ENCODE data around the gene AS3MT.

AS3MT gene

DNA sequence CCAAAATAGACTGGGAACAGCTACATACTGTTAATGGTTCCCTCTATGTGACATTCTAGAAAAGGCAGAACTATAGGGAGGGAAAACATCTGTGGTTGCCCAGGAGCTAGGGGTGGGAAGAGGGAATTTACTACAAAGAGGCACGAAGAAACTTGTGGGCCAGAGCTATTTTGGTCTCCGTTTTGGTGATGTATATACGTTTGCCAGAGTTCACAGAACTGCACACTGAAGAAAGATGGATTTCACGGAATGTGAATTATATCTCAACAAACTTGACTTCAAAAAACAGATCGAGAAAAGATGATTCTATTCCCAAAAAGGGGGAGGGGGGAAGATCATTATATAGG is 386 bp upstream of the AS3MT start:
- TF ChIP-seq Cebpa-rat (IDR thresholded peaks at IDR 0.05) = no peak
- Histone ChIP-seq H3K4me3 (peak overlapping the region; percentile 51 to 74 (median 62)), H3K9me3 (replicated peaks in 1 of 11) (no peaks in the 10 kb centered on the region), H3K4me2 (peak overlapping the region; percentile 97 to 100 (median 98)), H3K9ac (peak overlapping the region; percentile 67 to 84 (median 77); a peak in 21 of 22 replicates), H3K27me3 (no peaks in the 10 kb centered on the region; a peak in 1 of 22 replicates), H3K4me1 (peaks cover 15 to 52% (median 42%) of the 10 kb centered on the region in 10 experiments), H3K36me3 (peaks cover 0 to 12% (median 6%) of the 10 kb centered on the region in 11 experiments; a peak in 8 of 22 replicates), H3K27ac (peak overlapping the region in 8 of 11 experiments; percentile 59 to 78 (median 75); a peak in 11 of 22 replicates), H4K20me1 (no peaks in the 10 kb centered on the region)

DNA sequence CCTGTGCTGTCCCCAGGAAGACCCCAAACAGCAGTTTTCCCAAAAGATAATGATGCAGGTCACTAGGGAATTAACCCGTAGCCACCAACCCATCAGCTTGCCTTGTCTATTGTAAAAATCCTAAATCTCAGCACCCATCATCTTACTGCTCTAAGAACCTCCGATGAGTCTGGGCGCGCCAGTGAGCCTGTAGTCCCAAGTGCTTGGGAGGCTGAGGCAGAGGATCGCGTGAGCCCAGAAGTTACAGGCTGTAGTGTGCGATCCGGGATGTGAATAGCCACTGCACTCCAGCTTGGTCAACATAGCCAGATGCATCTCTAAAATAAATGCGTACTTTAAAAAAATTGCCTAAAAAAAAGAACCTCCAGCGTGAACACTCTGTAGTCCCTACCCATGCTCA is 951 bp downstream of the AS3MT start:
- Histone ChIP-seq H3K9me3 (replicated peaks in 1 of 11) (no peaks in the 10 kb centered on the region), H3K36me3 (peaks cover 0 to 14% (median 6%) of the 10 kb centered on the region in 11 experiments; a peak in 8 of 22 replicates), H3K4me3 (peak overlapping the region; percentile 51 to 74 (median 62); a peak in 19 of 20 replicates), H3K4me2 (peak overlapping the region; percentile 97 to 100 (median 98)), H3K27ac (peak overlapping the region in 7 of 11 experiments; percentile 59 to 78 (median 76); a peak in 10 of 22 replicates), H3K9ac (peak overlapping the region in 10 of 11 experiments; percentile 67 to 84 (median 78); a peak in 16 of 22 replicates), H3K27me3 (no peaks in the 10 kb centered on the region; a peak in 1 of 22 replicates), H4K20me1 (no peaks in the 10 kb centered on the region), H3K4me1 (peaks cover 15 to 56% (median 44%) of the 10 kb centered on the region in 10 experiments)
- no peak for TF ChIP-seq Cebpa-rat (IDR thresholded peaks at IDR 0.05)

DNA sequence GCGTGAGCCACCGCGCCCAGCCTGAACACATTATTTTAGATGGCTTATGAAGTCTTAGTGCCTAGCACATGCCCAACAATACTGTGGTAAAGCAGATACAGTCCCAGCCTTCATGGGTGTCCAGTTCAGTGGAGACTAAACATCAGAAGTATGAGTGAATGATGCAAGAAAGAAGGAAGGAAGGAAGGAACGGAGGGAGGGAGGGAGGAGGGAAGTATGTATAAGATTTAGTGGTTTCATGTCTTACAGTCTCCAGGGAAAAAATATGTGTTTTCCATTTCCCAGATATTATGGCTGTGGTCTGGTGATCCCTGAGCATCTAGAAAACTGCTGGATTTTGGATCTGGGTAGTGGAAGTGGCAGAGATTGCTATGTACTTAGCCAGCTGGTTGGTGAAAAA is 2.9 kb downstream of the AS3MT start:
- Histone ChIP-seq H3K9ac (no peak overlapping the region; a peak in 1 of 22 replicates), H3K36me3 (peaks cover 0 to 25% (median 0%) of the 10 kb centered on the region in 11 experiments; a peak in 5 of 22 replicates), H4K20me1 (no peaks in the 10 kb centered on the region), H3K27ac (peak overlapping the region in 5 of 11 experiments; percentile 20 to 56 (median 27); a peak in 4 of 22 replicates), H3K4me3 (no peak overlapping the region), H3K9me3 (replicated peaks in 1 of 11) (no peaks in the 10 kb centered on the region), H3K27me3 (no peaks in the 10 kb centered on the region; a peak in 1 of 22 replicates), H3K4me2 (peak overlapping the region; percentile 42 to 97 (median 70)), H3K4me1 (peaks cover 15 to 56% (median 44%) of the 10 kb centered on the region in 10 experiments)
- TF ChIP-seq Cebpa-rat (IDR thresholded peaks at IDR 0.05) = no peak

DNA sequence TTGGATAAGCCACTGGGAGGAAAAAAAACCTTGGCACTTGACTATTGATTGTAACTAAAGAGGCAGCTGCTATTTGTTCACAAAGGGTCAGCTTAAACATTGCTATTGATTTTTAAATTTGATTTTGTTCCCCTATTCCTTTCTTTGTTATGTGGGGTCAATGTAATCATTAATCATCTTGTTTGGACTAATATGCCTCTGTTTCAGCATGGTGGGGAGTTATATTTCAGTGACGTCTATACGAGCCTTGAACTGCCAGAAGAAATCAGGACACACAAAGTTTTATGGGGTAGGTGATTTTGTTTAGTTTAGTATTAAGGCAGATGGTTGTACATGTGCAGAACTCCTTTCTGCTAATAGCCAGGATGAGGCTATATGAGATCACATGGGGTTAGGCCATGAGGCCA is 7.5 kb downstream of the AS3MT start:
- no peak overlapping the region for H3K4me2 ChIP-seq

DNA sequence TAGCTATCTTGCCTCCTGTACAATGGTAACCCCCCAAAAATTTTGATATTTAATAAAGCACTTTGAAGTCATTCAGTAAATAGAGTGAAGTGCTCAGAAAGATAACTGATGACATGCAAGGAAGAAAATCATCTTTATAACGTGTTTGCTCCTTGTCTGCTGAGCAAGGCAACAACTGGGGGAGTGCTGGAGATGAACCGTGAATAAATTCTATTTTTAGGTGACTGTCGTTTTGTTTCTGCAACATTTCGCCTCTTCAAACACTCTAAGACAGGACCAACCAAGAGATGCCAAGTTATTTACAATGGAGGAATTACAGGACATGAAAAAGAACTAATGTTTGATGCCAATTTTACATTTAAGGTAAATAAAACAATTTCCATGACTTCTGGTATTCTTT is 9.4 kb downstream of the AS3MT start:
- H3K4me1 ChIP-seq = peaks cover 11 to 23% (median 17%) of the 10 kb centered on the region in 10 experiments
- H3K9me3 ChIP-seq (replicated peaks in 1 of 11) = no peaks in the 10 kb centered on the region
- TF ChIP-seq Cebpa-rat (IDR thresholded peaks at IDR 0.05) = no peak
- peak overlapping the region in 4 of 11 experiments; percentile 4 to 51 (median 8); a peak in 4 of 22 replicates for H3K27ac ChIP-seq
- H3K27me3 ChIP-seq = no peaks in the 10 kb centered on the region
- H3K36me3 ChIP-seq = peaks cover 0 to 21% (median 4%) of the 10 kb centered on the region in 11 experiments; a peak in 7 of 22 replicates
- H3K9ac ChIP-seq = peak overlapping the region in 2 of 11 experiments; percentile 3 to 5; a peak in 2 of 22 replicates
- H3K4me3 ChIP-seq = no peak overlapping the region; a peak in 1 of 20 replicates
- no peaks in the 10 kb centered on the region for H4K20me1 ChIP-seq
- peak overlapping the region; percentile 3 to 72 (median 60); a peak in 19 of 22 replicates for H3K4me2 ChIP-seq

More for the DNA sequence above, 7.5 kb downstream of the AS3MT start:
- no peaks in the 10 kb centered on the region for H3K27me3 ChIP-seq
- peaks cover 0 to 27% (median 4%) of the 10 kb centered on the region in 11 experiments; a peak in 7 of 22 replicates for H3K36me3 ChIP-seq
- H4K20me1 ChIP-seq = no peaks in the 10 kb centered on the region
- H3K4me1 ChIP-seq = peaks cover 17 to 40% (median 27%) of the 10 kb centered on the region in 10 experiments
- no peak for TF ChIP-seq Cebpa-rat (IDR thresholded peaks at IDR 0.05)
- H3K9me3 ChIP-seq (replicated peaks in 1 of 11) = no peaks in the 10 kb centered on the region
- no peak overlapping the region for H3K9ac ChIP-seq
- no peak overlapping the region for H3K4me3 ChIP-seq
- H3K27ac ChIP-seq = no peak overlapping the region

DNA sequence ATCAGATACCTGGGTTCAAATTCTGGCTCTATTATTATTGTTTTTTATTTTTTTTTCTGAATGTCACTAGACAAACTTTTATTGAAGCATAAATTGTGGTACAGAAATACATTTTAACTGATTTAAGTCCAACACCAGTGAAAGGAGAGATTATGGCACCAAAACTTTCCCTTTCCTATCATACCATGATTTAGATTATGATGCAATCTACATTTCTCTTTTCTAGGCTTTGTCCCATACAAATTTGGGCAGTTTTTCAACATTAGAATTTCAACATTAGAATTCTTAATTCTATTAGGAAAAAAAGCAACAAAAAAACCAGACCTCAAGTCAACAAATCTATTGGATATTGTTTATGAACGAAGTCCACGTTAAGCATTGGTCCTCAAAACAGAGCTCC is 11.0 kb downstream of the AS3MT start:
- H3K9ac ChIP-seq = no peak overlapping the region
- no peaks in the 10 kb centered on the region for H3K9me3 ChIP-seq (replicated peaks in 1 of 11)
- H3K36me3 ChIP-seq = peaks cover 0 to 21% (median 0%) of the 10 kb centered on the region in 11 experiments; a peak in 6 of 22 replicates
- TF ChIP-seq Cebpa-rat (IDR thresholded peaks at IDR 0.05) = no peak
- no peaks in the 10 kb centered on the region for H4K20me1 ChIP-seq
- peaks cover 11 to 19% (median 16%) of the 10 kb centered on the region in 10 experiments for H3K4me1 ChIP-seq
- H3K27me3 ChIP-seq = no peaks in the 10 kb centered on the region
- H3K27ac ChIP-seq = no peak overlapping the region
- no peak overlapping the region for H3K4me2 ChIP-seq
- H3K4me3 ChIP-seq = no peak overlapping the region

DNA sequence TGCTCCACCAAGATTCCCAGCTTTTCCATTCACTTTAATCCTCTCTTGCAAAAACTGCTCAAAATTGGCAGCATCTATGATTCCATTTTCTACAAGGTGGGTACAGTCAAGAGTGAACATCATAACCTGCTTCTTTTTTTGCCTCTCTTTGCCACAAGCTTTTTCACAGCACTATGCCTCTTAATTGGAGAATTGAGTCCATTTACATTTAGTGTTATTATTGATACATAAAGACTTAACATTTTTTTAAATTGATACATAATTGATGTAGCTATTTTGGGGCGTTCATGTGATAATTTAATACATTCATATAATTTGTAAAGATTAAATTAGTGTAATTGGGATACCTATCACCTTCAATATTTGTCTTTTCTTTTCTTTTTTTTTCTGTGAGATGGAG is 18.8 kb downstream of the AS3MT start:
- Histone ChIP-seq H3K9ac (no peak overlapping the region), H3K4me1 (no peaks in the 10 kb centered on the region)
- TF ChIP-seq Cebpa-rat (IDR thresholded peaks at IDR 0.05) = no peak

DNA sequence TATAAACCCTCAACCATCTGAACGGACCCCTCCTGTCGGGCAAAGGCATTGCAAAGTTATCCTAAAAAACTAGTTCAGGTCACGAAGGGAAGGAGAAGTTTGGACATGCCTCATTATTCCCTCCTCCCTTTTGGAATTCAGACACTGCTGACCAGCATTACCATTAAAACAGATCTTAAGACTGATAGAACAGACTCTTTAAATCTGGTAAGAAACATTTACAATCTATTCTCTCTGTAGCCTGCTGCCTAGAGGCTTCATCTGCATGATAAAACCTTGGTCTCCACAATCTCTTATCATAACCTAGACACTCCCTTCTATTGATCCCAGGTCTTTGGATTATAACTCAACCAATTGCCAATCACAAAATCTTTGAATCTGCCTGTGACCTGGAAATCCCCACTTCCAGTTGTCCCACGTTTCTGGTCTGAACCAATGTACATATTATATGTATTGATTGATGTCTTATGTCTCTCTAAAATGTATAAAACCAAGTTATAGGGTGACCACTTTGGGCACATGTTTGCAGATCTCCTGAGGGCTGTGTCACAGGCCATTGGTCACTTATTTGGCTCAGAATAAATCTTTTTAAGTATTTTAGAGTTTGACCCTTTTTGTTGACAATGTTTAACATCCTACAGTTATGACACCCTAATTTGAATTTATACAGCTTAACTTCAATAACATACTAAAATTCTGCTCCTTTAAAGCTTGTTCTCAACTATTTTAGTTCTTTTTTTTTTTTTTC is 25.4 kb downstream of the AS3MT start:
- Histone ChIP-seq H4K20me1 (no peaks in the 10 kb centered on the region), H3K4me1 (no peaks in the 10 kb centered on the region), H3K9ac (no peak overlapping the region), H3K27ac (no peak overlapping the region), H3K27me3 (no peaks in the 10 kb centered on the region), H3K9me3 (replicated peaks in 1 of 11) (no peaks in the 10 kb centered on the region), H3K4me2 (no peak overlapping the region), H3K36me3 (peaks cover 0 to 75% (median 48%) of the 10 kb centered on the region in 11 experiments; a peak in 18 of 22 replicates), H3K4me3 (no peak overlapping the region)
- TF ChIP-seq Cebpa-rat (IDR thresholded peaks at IDR 0.05) = no peak

More for the DNA sequence above, 18.8 kb downstream of the AS3MT start:
- H4K20me1 ChIP-seq = no peaks in the 10 kb centered on the region
- peaks cover 0 to 61% (median 32%) of the 10 kb centered on the region in 11 experiments; a peak in 19 of 22 replicates for H3K36me3 ChIP-seq
- H3K4me2 ChIP-seq = no peak overlapping the region
- peaks cover 0 to 18% (median 10%) of the 10 kb centered on the region in 11 experiments; a peak in 12 of 22 replicates for H3K9me3 ChIP-seq (replicated peaks in 1 of 11)
- H3K27me3 ChIP-seq = no peaks in the 10 kb centered on the region
- H3K4me3 ChIP-seq = no peak overlapping the region
- H3K27ac ChIP-seq = no peak overlapping the region

DNA sequence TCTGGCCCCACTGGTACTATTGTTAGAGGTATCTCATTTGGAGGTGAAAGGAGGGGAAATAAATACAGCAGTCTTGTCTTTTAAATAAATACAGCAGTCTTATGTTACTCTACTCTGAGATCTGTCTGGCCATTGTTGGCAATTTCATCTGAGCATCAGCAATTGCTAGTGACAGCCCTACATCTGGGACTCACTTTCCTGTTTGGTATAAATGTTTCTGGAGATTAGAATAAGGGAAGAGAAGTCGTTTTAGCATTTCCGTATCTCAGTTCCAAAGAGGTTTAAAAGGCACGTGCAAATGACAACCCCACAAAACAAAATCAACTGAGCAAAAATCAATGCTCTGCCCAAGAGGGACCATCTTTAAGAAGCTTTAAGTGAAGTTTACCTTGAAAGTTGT is 30.7 kb downstream of the AS3MT start:
- Histone ChIP-seq H3K4me3 (no peak overlapping the region), H3K9ac (no peak overlapping the region), H3K36me3 (peaks cover 0 to 43% (median 14%) of the 10 kb centered on the region in 11 experiments; a peak in 11 of 22 replicates), H3K4me2 (no peak overlapping the region), H3K27me3 (no peaks in the 10 kb centered on the region), H3K9me3 (replicated peaks in 1 of 11) (no peaks in the 10 kb centered on the region), H4K20me1 (no peaks in the 10 kb centered on the region), H3K4me1 (no peaks in the 10 kb centered on the region), H3K27ac (no peak overlapping the region)
- TF ChIP-seq Cebpa-rat (IDR thresholded peaks at IDR 0.05) = no peak

Data from BLaER1 treated with 17β-estradiol and CSF1 and Interleukin-3, amounts not matched to agents 10 nM and 100 nM (cell line).